ENCODE data around the gene TEAD2.
"Not testable (repeated sequence)": the region's sequence is repeated elsewhere in the genome, so short reads cannot be mapped to it uniquely, and the experiment has no call there.

TEAD2 gene

GRCh38 chr19:49328741-49329140 is 33.5 kb downstream of the TEAD2 start:
- DNase-seq, result no peak

GRCh38 chr19:49327878-49328544 is 34.2 kb downstream of the TEAD2 start:
- no peak for DNase-seq

DNA sequence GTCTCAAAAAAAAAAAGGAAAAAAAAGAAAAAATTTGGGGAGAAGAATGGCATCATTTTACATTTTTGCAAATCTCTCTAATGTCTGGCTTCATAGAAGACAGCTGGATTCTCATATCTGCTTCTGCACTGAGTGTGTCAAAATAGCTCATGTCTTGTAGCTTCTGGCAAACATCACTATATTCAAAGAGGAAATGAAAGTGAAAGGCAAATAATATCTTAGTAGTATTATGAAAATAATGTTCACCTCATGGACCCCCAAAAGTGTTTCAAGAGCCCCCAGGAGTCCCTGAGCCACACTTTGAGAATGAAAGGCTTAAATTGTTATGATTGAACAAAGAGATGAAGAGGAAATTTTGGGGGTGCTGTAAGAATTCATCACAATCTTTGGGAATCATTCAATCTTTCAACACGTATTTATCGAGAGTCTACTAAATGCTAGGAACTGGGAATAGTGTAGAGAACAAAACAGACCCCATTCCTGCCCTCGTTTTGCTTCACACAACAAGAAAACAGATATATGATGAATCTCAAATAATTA is 36.0 kb downstream of the TEAD2 start:
- DNase-seq, result no peak

GRCh38 chr19:49325756-49326155 is 36.5 kb downstream of the TEAD2 start:
- not testable (repeated sequence) for DNase-seq

DNA sequence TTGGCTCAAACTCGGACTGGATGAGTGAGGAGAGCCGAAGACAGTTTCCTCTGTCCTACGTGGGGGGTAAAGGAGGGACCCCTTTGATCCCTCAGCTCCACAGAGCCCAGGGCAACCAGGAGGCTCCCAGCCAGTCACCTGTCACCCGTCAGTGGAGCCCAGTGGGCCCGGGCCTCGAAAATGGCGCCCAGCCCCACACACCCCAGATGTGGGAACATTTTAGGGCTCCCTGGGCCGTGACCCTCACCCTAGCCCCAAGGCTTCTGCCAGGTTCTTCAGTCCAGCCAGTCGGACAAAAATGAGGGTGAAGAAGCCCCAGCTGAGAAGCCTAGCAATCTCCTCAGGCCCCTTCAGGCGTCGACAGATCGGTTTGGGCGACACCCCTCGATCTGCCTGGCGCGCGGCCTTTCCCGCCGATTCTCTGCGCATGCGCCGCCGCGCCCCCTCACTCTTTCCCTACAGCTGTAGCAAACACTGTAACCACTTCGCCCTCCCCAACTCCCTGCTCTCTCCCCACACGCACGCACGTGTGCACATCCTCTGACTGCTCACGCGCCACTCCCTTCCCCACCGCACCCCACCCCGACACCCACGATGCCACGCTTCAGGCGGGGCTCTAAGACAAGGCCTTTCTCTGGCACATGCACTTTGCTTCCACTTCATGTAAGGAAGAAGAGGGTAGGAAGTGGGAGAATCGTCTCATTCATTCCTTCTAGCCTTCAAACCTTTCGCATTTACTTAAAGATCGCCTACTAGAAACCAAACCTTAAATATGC is 37.2 kb downstream of the TEAD2 start, which contains the start of gene SLC6A16:
SLC6A16 (minus strand) TSS at position 391 of the 776 bp plus-strand sequence. CDS start 13,844 bp downstream, outside the sequence.
- DNase-seq, result no peak

DNA sequence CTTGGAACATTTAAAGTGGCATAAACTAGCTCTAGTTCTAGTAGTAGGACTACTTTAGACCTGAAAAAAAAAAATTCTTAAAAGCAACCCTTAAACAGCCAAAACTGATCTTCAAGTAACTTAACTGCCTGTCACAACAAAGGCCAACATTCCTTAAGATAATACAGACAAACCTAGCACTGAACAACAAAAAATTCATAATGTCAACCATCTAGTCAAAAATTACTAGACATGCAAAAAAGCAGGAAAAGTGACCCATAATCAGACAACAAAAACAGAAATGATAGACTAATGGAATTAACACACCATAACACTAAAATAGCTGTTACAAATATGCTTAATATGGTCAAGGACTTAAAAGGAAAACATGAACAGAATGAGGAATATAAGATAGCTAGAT is 43.9 kb downstream of the TEAD2 start:
- DNase-seq, result no peak

- DNase-seq, result no peak
Measured at GRCh38 chr19:49316284-49316683, 45.9 kb downstream of the TEAD2 start.

GRCh38 chr19:49315111-49315510 is 47.1 kb downstream of the TEAD2 start:
- no peak for DNase-seq

- no peak for DNase-seq
Measured at GRCh38 chr19:49309087-49309486, 53.1 kb downstream of the TEAD2 start.

DNA sequence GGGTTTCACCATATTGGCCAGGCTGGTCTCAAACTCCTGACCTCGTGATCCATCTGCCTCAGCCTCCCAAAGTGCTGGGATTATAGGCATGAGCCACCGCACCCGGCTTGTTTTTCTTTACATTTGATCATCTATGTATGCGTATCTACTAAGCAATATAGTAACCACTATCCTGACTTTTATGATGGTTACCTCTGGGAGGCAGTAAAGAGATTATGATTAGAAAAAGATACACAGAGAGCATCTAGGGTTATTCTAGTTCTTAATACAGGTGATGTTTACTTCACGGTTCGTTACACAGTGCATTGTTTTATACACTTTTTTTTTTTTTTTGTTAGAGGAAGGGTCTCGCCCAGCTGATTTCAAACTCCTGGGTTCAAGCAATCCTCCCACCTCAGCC is 55.5 kb downstream of the TEAD2 start:
- not testable (repeated sequence) for DNase-seq

GRCh38 chr19:49301866-49302252 is 60.4 kb downstream of the TEAD2 start:
- DNase-seq, result no peak

- peak; percentile 24 for DNase-seq
Measured at GRCh38 chr19:49301165-49301865, 60.9 kb downstream of the TEAD2 start.

- not testable (repeated sequence) for DNase-seq
Measured at GRCh38 chr19:49298653-49299052, 63.6 kb downstream of the TEAD2 start.

- no peak for DNase-seq
Measured at GRCh38 chr19:49297403-49297802, 64.8 kb downstream of the TEAD2 start.

DNA sequence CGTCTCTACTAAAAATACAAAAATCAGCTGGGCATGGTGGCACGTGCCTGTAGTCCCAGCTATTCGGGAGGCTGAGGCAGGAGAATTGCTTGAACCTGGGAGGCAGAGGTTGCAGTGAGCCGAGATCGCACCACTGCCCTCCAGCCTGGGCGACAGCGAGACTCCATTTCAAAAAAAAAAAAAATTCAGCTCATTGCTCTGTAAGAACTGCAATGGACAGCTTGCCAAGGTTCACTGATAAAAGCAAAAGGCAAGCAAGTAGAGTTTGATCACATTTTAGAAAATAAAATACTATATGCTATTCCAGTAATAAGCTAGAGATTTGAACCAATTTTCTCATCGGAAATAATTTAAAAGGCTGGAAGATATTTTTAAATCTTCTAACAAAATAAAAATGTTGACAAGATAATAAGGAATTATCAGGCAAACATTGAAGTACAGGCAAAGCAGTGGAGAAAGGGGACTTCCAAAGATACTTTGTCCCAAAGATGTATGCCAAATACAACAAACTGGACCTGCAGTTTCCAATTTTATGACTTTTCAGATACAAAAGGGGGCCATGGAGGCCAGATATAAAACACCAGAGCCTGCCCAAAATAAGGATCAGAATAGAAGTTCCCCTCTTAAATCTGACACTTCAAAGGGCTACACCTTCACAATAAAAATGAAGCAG is 66.9 kb downstream of the TEAD2 start:
- DNase-seq, result no peak

DNA sequence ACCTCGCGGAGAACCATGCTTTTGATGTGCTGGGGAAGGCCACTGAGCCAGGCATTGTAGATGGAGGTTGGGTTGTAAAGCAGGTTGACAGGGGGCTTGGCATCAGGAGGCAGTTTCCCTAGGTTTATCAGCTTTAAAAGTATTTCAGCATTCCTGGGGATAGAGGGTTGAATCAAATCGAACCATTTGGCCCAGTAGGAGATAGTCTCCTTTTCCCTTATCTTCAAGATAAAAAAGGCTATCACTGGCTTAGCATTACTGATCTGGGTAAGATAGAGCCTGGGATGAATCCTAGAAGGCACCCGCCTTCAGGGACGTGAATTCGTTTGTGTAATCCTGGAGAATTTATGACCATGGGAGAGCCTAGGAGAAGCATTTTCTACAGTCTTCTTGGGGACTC is 67.8 kb downstream of the TEAD2 start:
- no peak for DNase-seq
